CD4-positive, alpha-beta T cell treated with Interleukin-12 subunit alpha and Interleukin-12 subunit beta, for 1 hour (primary cell): ENCODE results near the gene SPN.
"Not testable (repeated sequence)": the region's sequence is repeated elsewhere in the genome, so short reads cannot be mapped to it uniquely, and the experiment has no call there.

Source experiments
- DNase-seq: peaks from one replicate; pipeline ENCODE4 v3.0.0-alpha.2; 2020

Gene SPN

DNA sequence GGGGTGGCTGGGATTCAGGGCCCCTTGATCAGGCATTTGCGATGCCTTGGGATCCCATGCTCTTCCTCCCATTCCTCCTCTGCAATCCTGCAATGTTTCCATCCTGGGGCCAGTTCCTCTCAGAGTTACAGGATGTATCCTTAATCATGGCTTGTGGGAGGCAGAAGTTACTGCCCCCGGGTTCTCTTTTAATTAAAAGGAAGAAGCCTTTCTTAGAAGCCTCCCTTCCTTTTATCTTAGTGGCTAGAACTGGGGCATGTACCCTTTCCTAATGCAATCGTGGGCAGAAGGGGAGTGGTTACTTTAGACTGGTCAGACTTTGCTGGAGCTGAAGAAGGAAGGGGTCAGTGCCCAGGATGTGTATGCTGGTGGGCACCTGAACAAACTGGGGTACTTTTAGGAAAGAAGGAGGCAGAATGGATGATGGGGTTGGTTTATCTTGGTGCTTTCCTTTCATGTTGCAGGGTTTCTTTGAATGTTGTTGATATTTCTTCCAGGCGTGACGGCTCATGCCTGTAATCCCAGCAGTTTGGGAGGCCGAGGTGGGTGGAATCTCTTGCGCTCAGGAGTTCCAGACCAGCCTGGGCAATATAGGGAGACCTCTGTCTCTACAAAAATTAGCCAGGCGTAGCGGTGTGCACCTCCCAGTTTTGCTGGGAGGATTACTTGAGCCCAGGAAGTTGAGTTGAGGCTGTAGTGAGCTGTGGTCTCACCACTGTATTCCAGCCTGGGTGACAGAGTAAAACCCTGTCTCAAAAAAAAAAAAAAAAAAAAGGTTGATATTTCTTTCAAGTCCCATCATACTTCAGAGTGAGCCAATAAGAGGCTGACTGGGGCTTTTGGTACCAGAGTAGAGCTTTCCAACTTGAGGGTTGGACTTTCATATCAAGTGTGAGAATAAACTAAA lies 13.2 kb upstream of the SPN start:
- no peak for DNase-seq

- no peak for DNase-seq
Observed at GRCh38 chr16:29650771-29651170, 12.3 kb upstream of the SPN start.

DNA sequence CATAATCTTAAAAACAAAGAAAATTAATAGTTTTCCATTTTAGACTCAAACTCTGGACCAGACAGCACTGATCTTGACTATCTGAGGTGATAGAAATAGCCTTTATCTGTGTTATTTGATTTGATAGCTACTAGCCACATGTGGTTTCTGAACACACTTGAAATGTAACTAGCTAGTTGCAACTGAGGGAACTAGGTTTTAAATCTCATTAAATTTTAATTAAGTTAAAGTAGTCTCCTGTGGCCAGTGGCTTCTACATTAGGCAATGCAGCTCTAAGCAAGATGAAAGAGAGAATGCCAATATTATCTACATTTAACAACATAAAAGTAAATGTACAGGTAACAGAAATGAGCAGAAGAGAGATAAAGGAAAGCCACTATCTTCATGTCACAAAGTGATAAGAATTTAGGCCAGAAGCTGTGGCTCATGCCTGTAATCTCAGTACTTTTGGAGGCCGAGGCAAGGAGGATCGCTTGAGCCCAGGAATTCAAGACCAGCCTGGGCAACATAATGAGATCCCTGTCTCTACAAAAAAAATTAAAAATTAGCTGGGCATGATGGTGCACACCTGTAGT lies 11.2 kb upstream of the SPN start:
- no peak for DNase-seq

DNA sequence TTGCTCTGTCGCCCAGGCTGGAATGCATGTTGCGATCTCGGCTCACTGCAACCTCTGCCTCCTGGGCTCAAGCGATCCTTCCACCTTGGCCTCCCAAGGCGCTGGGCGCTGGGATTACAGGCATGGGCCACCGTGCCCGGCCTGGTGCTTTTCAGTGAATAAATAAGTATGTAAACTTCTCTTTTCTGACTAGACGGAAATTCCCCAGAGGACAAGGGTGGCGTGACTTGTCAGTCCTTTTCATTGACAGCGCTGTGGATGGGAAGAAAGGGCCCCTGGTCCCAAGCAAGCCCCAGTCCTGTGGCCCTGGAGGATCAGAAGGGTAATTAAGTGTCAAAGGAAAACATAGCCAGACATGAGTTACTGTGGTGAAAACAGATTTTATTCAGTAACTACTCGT lies 9.6 kb upstream of the SPN start:
- DNase-seq: no peak

DNA sequence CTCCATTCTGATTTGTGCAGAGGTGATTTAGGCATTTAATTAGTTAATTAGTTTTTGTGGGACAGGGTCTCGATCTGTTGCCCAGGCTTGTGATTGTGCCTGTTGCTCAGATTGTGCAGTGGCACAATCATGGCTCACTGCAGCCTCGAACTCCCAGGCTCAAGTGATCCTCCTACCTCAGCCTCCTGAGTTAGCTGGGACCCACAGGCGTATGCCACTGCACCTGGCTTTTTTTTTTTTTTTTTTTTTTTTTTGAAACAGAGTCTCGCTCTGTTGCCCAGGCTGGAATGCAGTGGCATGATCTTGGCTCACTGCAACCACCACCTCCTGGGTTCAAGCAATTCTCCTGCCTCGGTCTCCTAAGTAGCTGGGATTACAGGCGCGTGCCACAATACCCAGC lies 9.2 kb upstream of the SPN start:
- DNase-seq: not testable (repeated sequence)

DNA sequence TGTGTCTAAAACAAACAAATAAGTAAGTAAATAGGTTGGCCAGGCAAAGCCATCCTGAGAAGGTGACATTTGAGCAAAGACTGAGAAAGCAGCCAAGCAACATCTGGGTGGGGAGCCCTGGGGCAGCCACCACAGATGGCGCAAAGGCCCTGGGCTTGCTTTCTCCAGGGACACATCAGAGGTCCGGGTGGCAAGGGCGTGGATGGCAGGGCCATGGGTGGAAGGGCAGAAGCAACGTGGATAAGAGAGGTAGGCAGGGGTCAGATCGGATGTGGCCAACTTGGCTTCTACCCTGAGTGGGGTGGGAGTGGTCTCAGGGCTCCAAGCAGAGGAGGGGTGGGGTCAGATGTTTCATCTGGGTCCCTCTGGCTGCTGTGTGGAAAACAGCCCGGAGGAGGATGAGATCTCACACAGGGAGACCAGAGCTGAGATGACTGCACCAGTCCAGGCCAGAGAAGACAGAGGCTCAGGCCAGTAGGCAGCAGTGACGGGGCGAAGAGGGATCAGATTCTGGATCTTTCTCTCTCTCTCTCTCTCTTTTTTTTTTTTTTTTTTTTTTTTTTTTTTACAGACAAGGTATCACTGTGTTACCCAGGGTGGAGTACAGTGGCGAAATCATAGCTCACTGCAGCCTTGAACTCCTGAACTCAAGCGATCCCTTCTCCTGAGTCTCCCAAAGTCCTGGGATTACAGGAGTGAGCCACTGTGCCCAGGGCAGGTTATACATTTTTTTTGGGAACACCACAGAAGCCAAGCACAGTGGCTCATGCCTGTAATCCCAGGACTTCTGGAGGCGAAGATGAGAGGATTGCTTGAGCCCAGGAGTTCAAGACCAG lies 6.1 kb upstream of the SPN start:
- no peak for DNase-seq

GRCh38 chr16:29658705-29659104 lies 4.3 kb upstream of the SPN start:
- no peak for DNase-seq

DNA sequence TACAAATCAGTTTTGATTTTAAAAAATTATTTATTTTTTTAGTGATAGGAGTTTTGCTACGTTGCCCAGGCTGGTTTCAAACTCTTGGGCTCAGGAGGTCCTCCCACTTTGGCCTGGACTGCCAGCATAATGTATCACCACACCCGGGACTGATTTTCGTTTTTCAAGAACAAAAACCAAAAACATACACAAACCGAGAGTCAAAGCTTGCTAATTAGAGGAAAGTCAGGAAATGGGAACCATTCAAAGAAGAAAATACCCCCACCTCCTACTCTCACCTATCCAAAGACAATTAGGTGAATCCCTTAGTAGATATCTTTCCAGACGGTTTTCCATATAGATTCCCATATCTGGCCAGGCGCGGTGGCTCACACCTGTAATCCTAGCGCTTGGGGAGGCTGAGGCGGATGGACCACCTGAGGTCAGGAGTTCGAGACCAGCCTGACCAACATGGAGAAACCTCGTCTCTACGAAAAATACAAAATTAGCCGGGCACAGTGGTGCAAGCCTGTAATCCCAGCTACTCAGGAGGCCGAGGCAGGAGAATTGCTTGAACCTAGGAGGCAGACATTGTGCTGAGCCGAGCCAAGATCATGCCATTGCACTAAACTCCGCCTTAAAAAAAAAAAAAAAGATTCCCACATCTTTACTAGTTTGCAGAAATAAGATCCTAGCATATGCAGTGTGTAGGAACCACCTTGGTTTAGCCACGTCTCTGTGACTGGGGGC lies 883 bp upstream of the SPN start:
- no peak for DNase-seq

GRCh38 chr16:29662729-29663015 lies 375 bp upstream of the SPN start:
- peak; percentile 58 for DNase-seq

- no peak for DNase-seq
Observed at GRCh38 chr16:29663807-29664090, 702 bp downstream of the SPN start.

DNA sequence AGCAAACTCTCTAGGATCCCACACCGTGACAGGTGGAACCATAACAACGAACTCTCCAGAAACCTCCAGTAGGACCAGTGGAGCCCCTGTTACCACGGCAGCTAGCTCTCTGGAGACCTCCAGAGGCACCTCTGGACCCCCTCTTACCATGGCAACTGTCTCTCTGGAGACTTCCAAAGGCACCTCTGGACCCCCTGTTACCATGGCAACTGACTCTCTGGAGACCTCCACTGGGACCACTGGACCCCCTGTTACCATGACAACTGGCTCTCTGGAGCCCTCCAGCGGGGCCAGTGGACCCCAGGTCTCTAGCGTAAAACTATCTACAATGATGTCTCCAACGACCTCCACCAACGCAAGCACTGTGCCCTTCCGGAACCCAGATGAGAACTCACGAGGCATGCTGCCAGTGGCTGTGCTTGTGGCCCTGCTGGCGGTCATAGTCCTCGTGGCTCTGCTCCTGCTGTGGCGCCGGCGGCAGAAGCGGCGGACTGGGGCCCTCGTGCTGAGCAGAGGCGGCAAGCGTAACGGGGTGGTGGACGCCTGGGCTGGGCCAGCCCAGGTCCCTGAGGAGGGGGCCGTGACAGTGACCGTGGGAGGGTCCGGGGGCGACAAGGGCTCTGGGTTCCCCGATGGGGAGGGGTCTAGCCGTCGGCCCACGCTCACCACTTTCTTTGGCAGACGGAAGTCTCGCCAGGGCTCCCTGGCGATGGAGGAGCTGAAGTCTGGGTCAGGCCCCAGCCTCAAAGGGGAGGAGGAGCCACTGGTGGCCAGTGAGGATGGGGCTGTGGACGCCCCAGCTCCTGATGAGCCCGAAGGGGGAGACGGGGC lies 1.3 kb downstream of the SPN start:
- DNase-seq: peak; percentile 44

DNA sequence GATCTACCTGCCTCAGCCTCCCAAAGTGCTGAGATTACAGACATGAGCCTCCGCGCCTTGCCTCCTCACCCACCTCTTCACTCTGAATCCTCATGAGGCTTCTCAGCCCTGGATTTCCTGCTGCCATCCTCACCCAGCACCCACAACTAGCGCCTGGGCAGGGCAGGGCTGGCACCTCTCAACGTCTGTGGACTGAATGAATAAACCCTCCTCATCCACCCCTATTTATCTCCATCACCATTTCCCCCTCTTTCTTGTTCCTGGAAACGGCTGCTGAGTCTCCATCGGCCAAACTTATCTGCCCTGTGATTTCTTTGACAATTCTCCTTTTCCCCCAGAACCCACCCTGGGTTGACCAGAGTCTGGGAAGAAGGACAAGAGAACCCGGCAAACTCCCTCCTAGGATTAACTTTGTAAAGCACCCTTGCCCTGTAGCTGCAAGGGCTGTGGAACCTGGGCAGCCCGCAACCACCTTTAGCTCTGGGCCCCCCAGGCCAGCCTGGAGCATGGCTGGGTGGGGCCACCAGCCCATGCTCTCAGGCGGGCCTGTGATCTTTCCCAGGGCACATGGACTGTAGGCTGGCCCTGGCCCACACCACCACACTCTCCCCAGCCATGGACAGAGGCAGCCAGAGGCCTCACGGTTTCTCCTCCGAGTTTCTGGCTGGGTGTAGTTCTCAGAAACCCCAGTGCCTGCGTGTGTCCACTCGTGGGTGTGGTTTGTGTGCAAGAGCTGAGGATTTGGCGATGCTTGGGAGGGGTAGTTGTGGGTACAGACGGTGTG lies 2.4 kb downstream of the SPN start:
- peak; percentile 35 for DNase-seq

- DNase-seq: not testable (repeated sequence)
Observed at GRCh38 chr16:29667322-29667610, 4.2 kb downstream of the SPN start.

DNA sequence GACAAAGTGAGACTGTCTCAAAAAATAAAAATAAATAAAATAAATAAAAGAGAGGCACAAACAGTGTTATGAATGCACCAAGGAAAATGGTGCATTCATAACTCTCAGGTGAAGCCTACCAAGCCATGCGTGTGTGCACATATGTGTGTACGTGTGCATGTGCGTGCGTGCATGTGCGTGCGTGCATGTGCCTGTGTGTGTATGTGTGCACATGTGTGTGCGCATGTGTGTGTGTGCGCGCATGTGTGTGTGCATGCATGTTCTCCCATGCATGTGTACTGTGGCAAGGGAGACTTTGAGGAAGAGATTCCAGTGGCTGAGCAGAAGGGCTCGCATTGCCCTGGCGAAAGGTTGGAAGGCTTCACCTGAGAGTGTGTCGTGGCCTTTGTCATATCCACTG lies 4.7 kb downstream of the SPN start:
- no peak for DNase-seq

DNA sequence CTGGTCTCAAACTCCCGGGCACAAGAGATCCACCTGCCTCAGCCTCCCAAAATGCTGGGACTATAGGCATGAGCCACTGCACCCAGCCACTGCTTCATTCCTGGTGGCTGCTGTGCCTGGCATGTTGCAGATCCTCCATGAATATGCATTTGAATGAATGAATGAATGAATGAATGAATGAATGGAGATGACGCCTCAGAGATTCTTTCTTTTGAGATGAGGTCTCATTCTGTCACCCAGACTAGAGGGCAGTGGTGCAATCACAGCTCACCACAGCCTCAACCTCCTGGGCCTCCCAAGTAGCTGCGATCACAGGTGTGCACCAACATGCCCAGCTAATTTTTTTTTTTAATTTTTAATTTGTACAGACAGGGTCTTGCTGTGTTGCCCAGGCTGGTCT lies 5.2 kb downstream of the SPN start:
- no peak for DNase-seq

GRCh38 chr16:29673501-29673900 lies 10.5 kb downstream of the SPN start:
- no peak for DNase-seq

DNA sequence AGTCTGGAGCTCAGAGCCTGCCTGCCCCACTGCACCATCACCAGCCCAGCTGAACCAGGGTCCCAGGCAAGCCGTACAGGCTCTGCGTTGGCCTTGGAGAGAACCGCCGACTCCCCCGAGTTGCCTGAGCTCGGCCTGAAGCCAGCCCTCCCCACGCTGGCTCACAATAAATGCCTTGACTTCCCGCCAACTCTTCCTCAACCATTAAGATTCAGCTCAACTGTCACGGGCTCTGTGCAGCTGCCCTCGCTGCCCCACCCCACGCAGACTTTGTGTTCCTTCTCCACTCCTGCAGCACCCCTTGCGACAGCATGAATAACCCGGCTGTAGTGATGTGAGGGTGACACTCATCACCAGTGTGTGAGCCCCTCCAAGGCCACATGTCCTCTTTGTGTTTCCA lies 11.1 kb downstream of the SPN start:
- DNase-seq: no peak

DNA sequence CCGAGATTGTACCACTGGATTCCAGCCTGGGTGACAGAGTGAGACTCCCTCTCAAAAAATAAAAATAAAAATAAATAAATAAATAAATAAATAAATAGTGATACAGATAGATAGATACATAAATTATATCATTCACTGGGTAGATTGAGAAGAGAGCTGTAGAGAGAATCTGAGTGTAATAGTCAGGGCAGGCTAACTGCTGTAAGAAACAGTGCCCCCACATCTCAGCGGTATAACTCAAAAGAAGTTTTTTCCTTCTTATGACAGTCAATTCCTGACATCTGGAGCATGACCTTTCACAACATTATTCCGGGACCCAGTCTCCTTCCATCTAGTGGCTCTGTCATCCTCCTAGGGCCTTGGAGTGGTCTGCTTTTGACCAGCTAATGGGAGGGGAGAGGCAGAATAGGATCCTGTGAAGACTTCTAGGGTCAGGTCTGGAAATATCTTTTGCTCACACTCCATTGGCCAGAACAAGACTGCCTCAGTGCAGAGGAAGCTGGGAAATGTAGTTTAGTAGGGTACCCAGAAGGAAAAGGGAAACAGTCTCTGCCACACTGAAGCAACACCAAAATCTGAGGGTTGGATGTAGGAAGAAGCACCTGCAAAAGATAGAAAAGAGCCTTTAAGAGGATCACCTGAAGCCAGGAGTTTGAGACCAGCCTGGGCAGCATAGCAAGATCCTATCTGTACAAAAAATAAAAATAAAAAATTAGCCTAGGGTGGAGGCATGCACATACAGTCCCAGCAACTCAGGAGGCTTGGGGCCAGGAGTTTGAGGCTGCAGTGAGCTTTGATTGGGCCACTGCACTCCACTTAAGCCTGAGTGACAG lies 13.0 kb downstream of the SPN start:
- peak; percentile 40 for DNase-seq

GRCh38 chr16:29676989-29677785 lies 14.1 kb downstream of the SPN start:
- no peak for DNase-seq

DNA sequence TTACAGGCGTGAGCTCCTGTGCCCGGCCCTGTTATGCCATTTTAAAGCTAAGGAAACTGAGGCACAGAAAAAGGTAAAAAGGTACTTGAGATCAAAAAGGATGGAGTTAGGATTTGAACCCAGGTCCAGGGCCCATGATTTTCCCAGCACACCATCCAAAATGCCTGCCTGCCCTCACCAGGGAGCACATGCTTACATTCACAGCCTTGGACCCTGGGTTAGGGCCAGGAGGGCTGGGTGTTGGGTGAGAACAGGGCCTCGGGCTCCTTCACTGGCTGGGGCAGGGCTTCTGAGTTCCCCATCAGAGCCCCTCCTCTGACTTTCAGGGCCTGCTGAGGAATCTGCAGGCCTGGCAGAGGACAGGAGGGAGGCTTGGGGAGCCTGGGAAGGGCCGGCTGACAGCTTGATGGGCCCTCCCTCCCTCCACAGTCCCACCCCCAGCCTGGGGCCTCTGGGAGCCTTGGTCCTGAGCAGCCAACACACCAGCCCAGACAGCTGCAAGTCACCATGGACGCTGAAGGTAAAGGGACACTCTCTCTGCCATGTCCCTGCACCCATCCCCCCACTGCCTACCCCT lies 15.7 kb downstream of the SPN start, which contains the start of gene QPRT:
Gene QPRT (plus strand): TSS at position 490 of the 577 bp plus-strand sequence. CDS start 18 bp downstream, at position 508.
- no peak for DNase-seq
